ENCODE data around the gene ZNF207.
"Not testable (repeated sequence)": the region's sequence is repeated elsewhere in the genome, so short reads cannot be mapped to it uniquely, and the experiment has no call there.

The ZNF207 gene

GRCh38 chr17:32388613-32389459 lies 38.9 kb downstream of the ZNF207 start:
- DNase-seq: no peak

GRCh38 chr17:32393904-32394303 lies 43.9 kb downstream of the ZNF207 start:
- DNase-seq: no peak

- DNase-seq: no peak
These were observed 46.4 kb downstream of the ZNF207 start for GRCh38 chr17:32396343-32396742.

- DNase-seq: no peak
These were observed 49.0 kb downstream of the ZNF207 start for GRCh38 chr17:32398946-32399345.

GRCh38 chr17:32410085-32410484 lies 60.1 kb downstream of the ZNF207 start:
- DNase-seq: not testable (repeated sequence)

GRCh38 chr17:32426894-32427293 lies 76.9 kb downstream of the ZNF207 start:
- no peak for DNase-seq

- DNase-seq: no peak
These were observed 79.6 kb downstream of the ZNF207 start for GRCh38 chr17:32429598-32429997.
